Gastroesophageal sphincter (tissue), 4 donors: ENCODE measurements around the gene SYNDIG1. TPM values are rescaled to one million over a fixed set of nuclear protein-coding genes. Genes with fewer than 3 reads are reported as not detected.

Source experiments
- ATAC-seq: fragments of 150-250 bp; one replicate; pipeline ENCODE4 v1.9.1; 2016; ENCODE audit warnings: mild to moderate bottlenecking, moderate library complexity
- H3K27ac ChIP-seq, 4 donors: fragments of 200-600 bp; sonication (generic) in 3 of 4; 1 replicate in 3 of 4; 2 replicates in 1 of 4; pipeline ENCODE4 v1.5.1; 2016 to 2019
- H3K27me3 ChIP-seq: fragments of 200-600 bp; sonication (generic); one replicate; pipeline ENCODE4 v1.5.1; 2019
- H3K36me3 ChIP-seq, 2 donors: fragments of 200-600 bp; sonication (generic); one replicate each; pipeline ENCODE4 v1.5.1; 2019; ENCODE audit warnings: control low read depth in 1 of 2
- H3K4me1 ChIP-seq, 3 donors: fragments of 200-600 bp; sonication (generic); 1 replicate in 2 of 3; 2 replicates in 1 of 3; pipeline ENCODE4 v1.5.1; 2016 to 2019; ENCODE audit warnings: control low read depth in 2 of 3
- H3K4me3 ChIP-seq, 2 donors: fragments of 200-600 bp; sonication (generic); one replicate each; pipeline ENCODE4 v1.5.1; 2019; ENCODE audit warnings: mild to moderate bottlenecking in 1 of 2, moderate library complexity in 1 of 2
- H3K9me3 ChIP-seq, 3 donors: fragments of 200-600 bp; sonication (generic); one replicate each; pipeline ENCODE4 v1.5.1; 2017 to 2019; ENCODE audit warnings: control low read depth in 2 of 3
- EP300 ChIP-seq: sonication (generic); formaldehyde crosslinking; IDR thresholded peaks from one replicate; pipeline ENCODE4 v1.6.1; 2017; ENCODE audit warnings: antibody characterized with exemption, mild to moderate bottlenecking
- POLR2A ChIP-seq, 2 donors: fragments of 450-650 bp; IDR thresholded peaks; one replicate each; pipeline ENCODE4 v1.6.1; 2017; ENCODE audit warnings: antibody characterized with exemption in 2 of 2, mild to moderate bottlenecking in 2 of 2, moderate library complexity in 1 of 2
- POLR2AphosphoS5 ChIP-seq: sonication (generic); formaldehyde crosslinking; IDR thresholded peaks from one replicate; pipeline ENCODE4 v1.6.1; 2017; ENCODE audit warnings: antibody characterized with exemption
- WGBS, 2 donors: methylation state at CpG; one replicate each; pipeline ENCODE4 v1.1.5; 2018; ENCODE audit warnings: low coverage in 1 of 2; 5-methylcytosine and 5-hydroxymethylcytosine counted together
- total RNA-seq, 4 donors: library from RNA; depleted of rRNA; stranded (reverse); fragments of >200 nt; gene quantifications; one replicate each; pipeline ENCODE4 v1.1.0, GENCODE V29; 2016
- TF ChIP-seq, protein P1 (sequence below), 4 experiments: fragments of 200-600 bp in 2 of 4; fragments of 450-650 bp in 2 of 4; sonication (generic) in 1 of 4; IDR thresholded peaks; one replicate each; pipeline ENCODE4 v1.5.1; 2017 to 2019; ENCODE audit warnings: antibody characterized with exemption in 4 of 4, mild to moderate bottlenecking in 2 of 4, moderate library complexity in 2 of 4

The SYNDIG1 gene
- total RNA-seq, 4 donors from 2014 or later = 0.15 to 0.40 (median 0.16) TPM; not detected in 1

DNA sequence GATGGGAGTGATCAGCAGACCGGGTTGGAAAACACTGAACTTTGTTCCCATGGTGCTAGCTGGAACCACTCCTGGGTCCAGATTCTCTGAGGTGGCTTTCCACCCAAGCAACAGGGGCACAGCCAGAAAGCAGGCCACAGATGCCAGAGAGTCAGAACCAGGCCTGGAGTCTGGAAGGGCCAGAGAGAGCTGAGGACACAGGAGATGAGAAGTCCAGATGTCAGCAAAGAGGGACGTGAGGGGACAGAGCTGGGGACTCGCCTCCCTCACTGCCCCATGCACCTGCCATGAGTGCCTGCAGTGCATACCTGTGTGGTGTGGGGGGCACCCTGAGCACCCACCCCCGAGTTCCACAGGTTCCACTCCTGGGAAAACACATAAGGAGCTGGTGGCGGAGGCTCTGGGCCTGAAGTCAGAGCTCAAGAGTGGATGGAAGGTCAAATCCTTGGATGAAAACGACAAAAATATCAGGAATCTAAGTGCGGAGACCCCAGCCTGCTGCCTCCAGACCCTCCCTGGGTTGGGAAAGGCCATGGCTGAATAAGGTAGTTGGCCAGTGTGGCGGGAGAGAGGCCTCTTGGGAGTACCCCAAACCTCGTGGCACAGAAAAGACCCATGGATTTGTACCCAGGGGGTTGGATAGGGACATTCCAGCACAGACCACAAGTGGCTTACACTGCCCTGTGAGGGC, 224.2 kb downstream of the SYNDIG1 start:
- no peak overlapping the region for H3K4me3 ChIP-seq
- H3K4me1 ChIP-seq = peaks cover 0 to 11% (median 0%) of the 10 kb centered on the region in 3 donors
- H3K27me3 ChIP-seq = peaks cover 5% of the 10 kb centered on the region
- no peaks in the 10 kb centered on the region for H3K36me3 ChIP-seq
- no peaks in the 10 kb centered on the region for H3K9me3 ChIP-seq
- no peak for ATAC-seq
- H3K27ac ChIP-seq = no peak overlapping the region
- TF ChIP-seq, protein P1, sequence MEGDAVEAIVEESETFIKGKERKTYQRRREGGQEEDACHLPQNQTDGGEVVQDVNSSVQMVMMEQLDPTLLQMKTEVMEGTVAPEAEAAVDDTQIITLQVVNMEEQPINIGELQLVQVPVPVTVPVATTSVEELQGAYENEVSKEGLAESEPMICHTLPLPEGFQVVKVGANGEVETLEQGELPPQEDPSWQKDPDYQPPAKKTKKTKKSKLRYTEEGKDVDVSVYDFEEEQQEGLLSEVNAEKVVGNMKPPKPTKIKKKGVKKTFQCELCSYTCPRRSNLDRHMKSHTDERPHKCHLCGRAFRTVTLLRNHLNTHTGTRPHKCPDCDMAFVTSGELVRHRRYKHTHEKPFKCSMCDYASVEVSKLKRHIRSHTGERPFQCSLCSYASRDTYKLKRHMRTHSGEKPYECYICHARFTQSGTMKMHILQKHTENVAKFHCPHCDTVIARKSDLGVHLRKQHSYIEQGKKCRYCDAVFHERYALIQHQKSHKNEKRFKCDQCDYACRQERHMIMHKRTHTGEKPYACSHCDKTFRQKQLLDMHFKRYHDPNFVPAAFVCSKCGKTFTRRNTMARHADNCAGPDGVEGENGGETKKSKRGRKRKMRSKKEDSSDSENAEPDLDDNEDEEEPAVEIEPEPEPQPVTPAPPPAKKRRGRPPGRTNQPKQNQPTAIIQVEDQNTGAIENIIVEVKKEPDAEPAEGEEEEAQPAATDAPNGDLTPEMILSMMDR (IDR thresholded peaks at IDR 0.05) = no peak
- no peak for TF ChIP-seq POLR2AphosphoS5
- 81 to 89% methylated on average over 3 to 5 of the region's 9 CpGs for WGBS, 2 donors

DNA sequence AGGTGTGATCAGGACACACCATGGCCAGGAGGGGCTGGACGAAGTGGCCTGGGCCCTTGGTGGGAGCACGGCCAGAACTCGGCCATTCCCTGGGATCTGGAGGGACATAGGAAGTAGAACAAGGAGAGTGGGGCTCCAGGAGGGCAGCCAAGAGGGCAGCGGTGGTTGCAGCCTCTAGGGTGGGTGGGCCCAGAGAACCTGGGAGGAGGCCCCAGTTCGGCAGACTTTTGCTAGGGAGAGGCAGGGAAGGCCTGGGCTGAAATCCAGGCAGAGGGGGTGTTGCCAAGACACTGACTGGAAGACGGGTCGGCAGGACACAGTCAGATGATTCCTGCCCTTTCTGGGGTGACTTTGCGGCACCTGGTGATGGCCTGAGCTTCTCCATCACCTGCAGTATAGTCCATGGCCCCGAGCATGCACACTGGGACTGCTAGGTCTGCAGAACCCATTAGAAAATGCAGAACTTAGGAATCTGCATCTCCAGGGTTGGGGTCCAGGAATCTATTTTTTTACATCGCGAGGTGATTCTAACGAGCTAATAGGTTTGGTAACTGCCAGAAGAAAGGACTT, 224.8 kb downstream of the SYNDIG1 start:
- H3K4me1 ChIP-seq = peaks cover 0 to 11% (median 0%) of the 10 kb centered on the region in 3 donors
- peaks cover 5% of the 10 kb centered on the region for H3K27me3 ChIP-seq
- TF ChIP-seq POLR2A (IDR thresholded peaks at IDR 0.05) (no peak), EP300 (no peak), POLR2AphosphoS5 (no peak)
- TF ChIP-seq, protein P1 (IDR thresholded peaks at IDR 0.05) = no peak
- no peaks in the 10 kb centered on the region for H3K9me3 ChIP-seq
- H3K4me3 ChIP-seq = no peak overlapping the region
- no peak for ATAC-seq
- no peaks in the 10 kb centered on the region for H3K36me3 ChIP-seq
- no peak overlapping the region for H3K27ac ChIP-seq
- 53 to 91% methylated on average over 5 to 8 of the region's 12 CpGs for WGBS, 2 donors

DNA sequence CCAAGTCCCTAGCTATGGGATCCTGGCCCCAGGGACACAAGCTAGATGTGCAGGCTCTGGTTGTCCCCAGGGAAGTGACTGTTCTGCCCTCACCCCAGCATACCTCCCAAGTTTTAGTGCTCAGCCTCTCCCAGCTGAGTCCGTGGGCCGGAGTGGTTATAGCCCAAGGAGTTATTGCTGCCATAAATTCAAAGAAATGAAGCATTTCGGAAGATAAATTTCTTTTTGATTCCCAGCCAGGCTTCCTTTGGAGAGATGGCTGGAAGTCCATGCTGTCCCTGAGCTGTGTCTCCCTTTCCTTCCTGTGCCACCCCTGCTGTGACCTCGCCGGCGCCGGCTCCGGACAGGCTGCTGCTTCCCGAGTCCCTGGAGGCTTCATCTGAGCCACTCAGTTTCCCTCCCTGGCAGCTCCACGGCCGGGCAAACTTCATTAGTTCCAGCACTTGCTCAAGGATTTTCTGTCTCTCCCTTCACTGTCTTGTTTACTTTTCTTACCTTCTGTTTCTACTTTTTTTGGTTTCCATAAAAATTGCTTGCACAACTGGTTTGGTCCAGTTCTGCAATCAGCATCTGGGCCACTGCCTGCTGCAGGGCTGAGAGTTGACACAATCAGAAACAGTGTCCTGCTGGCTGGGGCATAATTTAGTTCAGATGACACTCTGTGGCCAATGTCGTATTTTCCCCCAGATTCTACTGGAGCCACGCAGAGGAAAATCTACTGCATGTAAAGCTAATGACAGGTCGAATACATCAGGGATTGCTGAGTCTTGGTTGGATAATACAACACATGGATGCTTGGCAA, 225.5 kb downstream of the SYNDIG1 start:
- TF ChIP-seq EP300 = no peak
- no peak for TF ChIP-seq POLR2A (IDR thresholded peaks at IDR 0.05)
- TF ChIP-seq, protein P1 (IDR thresholded peaks at IDR 0.05) = no peak
- TF ChIP-seq POLR2AphosphoS5 = no peak
- ATAC-seq = no peak
- WGBS, 2 donors = 49 to 66% methylated on average over 5 to 11 of the region's 14 CpGs
- Histone ChIP-seq H3K36me3 (no peaks in the 10 kb centered on the region), H3K27me3 (peaks cover 5% of the 10 kb centered on the region), H3K27ac (no peak overlapping the region), H3K4me1 (peaks cover 0 to 11% (median 0%) of the 10 kb centered on the region in 3 donors), H3K9me3 (no peaks in the 10 kb centered on the region), H3K4me3 (no peak overlapping the region)

DNA sequence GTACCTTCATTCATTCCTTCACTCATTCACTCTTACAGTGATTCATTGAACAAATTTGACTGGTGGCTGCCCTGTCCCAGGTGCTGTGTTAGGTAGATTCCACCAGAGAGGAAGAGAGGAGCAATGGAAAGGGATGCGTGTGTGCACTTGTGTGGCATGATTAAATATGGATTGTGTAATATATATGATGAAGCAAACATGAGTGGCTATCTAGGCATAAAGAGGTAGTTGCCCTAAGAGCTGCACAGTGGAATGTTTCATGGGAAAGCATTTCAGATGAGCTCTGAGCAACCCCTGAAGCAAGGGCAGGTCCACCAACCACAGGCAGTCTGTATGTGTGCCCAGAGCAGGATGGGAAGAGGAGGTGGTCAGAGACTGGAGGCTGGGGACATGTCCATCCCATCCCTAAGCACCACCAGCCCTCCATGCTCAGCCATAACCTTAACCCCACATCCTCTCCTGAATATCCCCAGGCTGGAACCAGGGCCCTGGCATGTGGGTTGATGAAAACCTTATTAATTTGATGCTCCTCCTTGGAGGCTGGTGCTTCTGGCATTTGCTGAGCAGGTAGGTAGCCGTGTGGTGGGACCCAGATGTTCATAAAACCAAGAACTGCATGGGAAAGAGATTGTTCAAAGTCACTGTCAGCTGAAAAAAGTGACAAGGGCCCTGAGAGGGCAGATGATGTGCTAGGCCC, 226.2 kb downstream of the SYNDIG1 start:
- Histone ChIP-seq H3K27ac (no peak overlapping the region), H3K9me3 (no peaks in the 10 kb centered on the region), H3K4me3 (no peak overlapping the region), H3K4me1 (peaks cover 0 to 11% (median 0%) of the 10 kb centered on the region in 3 donors), H3K36me3 (no peaks in the 10 kb centered on the region), H3K27me3 (peaks cover 5% of the 10 kb centered on the region)
- WGBS, 2 donors = 100% methylated on average over 1 of the region's 2 CpGs; no CpG with 5 or more reads in 1 of the 2 donors
- ATAC-seq = no peak
- TF ChIP-seq POLR2A (IDR thresholded peaks at IDR 0.05) (no peak), POLR2AphosphoS5 (no peak), EP300 (no peak)
- TF ChIP-seq, protein P1 (IDR thresholded peaks at IDR 0.05) = no peak
